ENCODE measurements around the gene FBXW5.

FBXW5 gene

DNA sequence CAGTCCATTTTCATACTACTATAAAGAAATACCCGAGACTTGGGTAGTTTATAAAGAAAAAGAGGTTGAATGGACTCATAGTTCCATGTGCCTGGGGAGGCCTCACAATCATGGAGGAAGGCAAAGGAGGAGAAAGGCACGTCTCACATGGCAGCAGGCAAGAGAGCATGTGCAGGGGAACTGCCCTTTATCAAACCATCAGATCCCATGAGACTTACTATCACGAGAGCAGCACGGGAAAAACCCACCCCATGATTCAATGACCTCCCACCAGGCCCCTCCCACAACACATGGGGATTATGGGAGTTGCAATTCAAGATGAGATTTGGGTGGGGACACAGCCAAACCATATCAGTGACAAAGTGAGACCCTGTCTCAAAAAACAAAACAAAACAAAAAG is 38.3 kb downstream of the FBXW5 start:
- DNase-seq (ENCODE audit: low read depth), result no peak

- no peak for DNase-seq (ENCODE audit: low read depth)
Observed at GRCh38 chr9:136903041-136903554, 41.4 kb downstream of the FBXW5 start.

DNA sequence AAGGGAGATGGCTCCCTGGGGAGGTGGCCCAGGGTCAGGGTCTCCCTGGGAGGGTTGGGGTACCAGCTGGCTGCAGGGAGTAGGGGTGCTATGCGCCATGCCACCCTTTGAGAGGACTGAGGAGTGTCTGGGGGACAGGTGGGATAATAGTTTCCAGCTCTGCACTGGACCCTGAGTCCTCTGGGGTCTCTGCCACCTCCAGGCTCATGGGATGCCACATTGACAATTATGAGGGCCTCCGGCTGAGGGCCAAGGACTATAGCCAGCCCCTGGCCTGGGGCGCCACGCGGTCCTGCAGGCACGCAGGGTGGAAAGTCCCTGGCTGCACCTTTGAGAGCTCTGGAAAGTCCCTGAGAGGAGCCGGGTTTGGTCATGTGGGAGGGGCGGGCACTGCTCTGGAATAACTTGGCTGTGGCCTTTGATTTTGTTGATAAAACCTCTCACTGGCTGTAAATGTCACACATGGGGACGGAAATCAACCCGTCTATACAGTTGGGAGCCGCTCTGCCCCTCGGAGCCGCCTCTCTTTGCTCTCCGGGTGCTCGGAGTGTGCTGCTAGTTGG is 42.2 kb downstream of the FBXW5 start:
- DNase-seq (ENCODE audit: low read depth), result peak; percentile 66

- peak; percentile 50 for DNase-seq (ENCODE audit: low read depth)
Observed at GRCh38 chr9:136901516-136902258, 42.9 kb downstream of the FBXW5 start.

DNA sequence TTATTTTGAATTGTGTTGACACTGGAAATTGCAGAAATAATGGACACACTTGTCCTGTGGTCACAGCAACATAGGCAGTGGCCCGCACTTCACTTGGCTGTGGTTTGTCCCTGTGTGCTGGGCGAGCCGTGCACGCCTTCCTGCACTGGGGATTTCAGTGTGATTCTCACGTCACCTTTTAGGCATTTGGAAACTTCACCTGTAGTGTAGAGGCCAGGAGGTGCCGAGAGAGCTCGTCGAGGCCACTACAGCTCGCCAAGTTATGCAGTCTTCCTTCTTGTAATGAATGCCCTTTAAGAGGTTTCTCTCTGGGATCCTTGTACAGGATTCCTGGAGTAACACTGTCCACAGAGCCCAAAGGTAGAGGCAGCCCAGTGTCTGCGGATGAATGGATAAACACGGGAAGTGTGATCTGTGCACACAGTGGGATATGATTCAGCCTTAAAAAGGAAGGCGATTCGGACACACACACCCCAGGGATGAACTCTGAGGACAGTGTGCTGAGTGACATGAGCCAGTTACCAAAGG is 43.5 kb downstream of the FBXW5 start:
- DNase-seq (ENCODE audit: low read depth), result no peak

DNA sequence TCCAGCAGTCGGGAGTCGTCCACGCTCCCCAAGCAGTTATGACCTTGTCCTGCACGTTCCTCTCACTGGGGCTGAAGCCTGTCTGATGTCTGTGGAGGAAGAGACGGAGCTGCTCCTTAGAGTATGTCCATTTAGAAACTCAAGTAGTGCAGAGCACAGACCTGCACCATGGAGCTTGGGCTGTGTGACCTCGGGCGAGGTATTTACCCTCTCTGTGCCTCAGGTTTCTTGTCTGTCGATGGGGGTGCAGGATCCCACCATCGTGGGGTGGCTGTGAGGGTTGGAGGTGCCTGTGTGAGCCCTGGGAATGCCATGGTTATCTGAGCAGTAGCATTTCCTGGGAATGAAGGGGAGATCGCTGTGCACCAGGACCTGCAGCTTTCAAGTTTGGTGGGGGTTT is 44.0 kb downstream of the FBXW5 start:
- no peak for DNase-seq (ENCODE audit: low read depth)

GRCh38 chr9:136899196-136899595 is 45.3 kb downstream of the FBXW5 start:
- DNase-seq (ENCODE audit: low read depth), result no peak

GRCh38 chr9:136898483-136899100 is 45.9 kb downstream of the FBXW5 start:
- DNase-seq (ENCODE audit: low read depth), result no peak

- DNase-seq (ENCODE audit: low read depth), result no peak
Observed at GRCh38 chr9:136896027-136896426, 48.5 kb downstream of the FBXW5 start.

DNA sequence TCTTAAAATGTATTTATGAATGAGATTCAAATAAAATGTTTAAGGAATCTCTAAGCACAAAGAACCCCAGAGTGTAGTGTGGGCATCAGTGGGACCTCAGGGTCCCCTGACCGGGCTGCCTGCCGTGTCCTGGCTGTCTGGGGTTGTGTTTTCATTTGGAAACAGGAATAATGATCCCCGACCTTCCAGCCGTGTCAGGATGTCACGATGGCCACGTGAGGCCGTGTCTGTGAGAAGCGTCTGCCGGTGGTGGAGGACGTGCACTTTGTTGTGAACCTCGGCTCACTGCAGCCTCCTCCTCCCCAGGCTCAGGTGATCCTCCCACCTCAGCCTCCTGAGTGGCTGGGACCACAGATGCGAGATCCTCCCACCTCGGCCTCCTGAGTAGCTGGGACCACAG is 53.9 kb downstream of the FBXW5 start:
- DNase-seq (ENCODE audit: low read depth), result no peak

Measured in EH (cell line).